HG03558 (cell line): ENCODE results near the gene RAET1L.
"Not testable (repeated sequence)": the region's sequence is repeated elsewhere in the genome, so short reads cannot be mapped to it uniquely, and the experiment has no call there.

ENCODE experiments used
- ATAC-seq: cut with Tn5 transposase; IDR thresholded peaks from one replicate; pipeline ENCODE4 v1.9.1; 2021; ENCODE audit warnings: moderate number of reproducible peaks; ENCODE audit not compliant: unreplicated experiment; ENCODE audit errors: extremely low read depth

RAET1L gene

DNA sequence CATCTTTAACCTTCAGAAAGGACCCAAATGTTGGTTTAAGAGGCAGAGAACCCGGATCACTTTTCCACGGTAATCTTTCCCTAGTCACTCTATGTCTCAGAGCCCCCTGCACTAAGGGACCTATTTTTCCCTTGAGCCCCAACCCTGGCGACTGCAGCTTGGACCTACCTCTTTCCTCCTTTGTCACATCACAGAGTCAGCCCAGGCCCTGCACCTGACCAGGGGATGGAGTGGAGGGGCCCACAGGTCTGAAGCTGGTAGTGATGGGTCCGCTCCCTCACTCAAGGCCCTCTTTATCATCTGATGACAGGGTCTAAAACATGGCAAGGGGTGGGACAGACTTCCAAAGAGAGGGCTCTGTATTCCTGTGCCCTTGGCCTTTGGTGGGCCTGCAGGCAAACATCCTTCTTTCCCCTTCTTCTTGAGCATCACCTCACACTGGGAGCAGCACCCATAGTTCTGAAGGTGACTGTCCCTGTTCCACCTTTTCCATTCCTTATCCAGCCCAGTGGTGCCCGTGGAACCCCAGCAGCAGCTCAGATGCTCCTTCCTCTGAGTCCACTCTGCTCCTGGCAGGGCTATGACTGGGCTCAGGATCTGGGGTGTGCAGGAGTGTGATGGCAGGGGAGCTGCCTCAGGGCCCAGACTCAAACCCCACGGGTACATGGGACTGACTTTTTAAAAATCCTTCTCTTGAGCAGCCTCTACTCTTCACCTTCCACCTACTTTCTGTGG is 6.3 kb downstream of the RAET1L start:
- ATAC-seq = no peak

DNA sequence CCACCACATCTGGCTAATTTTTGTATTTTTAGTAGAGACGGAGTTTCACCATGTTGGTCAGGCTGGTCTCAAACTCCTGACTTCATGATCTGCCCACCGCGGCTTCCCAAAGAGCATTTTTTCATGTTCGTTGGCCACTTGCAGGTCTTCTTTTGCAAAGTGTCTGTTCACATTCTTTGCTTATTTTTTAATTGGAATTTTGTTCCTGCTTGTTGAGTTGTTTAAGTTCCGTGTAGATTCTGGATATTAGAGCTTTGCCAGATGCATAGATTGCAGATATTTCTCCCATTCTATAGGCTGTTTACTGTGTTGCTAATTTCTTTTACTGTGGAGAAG is 8.2 kb downstream of the RAET1L start:
- not testable (repeated sequence) for ATAC-seq

DNA sequence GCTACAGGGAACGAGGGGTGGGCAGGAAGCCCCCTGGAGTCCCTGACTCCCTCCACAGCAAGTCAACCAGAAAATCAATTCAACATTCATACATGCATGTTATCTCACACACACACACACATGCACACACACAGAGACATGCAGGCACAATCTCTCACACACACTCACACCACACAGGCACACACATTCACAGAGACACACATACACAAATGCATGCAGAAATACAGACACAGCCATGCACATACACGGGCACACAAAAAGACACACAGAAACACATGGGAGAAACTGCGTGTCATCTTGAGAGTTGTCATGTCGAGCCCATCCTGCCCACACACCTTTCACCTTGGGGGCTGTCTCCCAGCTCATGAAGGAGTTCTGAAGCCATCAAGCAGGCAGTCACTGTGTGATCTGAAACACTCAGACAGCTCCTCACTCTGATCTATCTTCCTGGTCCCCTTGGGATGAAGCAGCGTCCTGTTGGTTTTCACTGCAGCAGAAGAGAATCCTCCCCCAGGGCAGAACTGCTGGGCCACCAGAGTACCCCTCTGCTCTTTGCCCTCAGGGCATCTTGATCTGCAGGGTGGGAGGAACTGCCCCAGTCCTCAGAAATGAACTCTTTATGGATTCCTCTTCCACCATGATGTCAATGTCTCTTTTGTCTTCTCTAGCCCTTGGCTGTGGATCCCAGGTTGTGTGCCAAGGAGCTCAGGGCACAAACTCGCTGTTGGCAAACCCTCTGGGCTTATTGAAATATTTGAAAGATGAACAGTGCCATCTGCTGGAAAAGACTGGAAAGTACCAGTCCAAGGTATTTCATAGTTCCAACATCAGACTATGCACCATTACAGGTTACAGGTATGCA is 8.8 kb downstream of the RAET1L start:
- ATAC-seq = no peak

DNA sequence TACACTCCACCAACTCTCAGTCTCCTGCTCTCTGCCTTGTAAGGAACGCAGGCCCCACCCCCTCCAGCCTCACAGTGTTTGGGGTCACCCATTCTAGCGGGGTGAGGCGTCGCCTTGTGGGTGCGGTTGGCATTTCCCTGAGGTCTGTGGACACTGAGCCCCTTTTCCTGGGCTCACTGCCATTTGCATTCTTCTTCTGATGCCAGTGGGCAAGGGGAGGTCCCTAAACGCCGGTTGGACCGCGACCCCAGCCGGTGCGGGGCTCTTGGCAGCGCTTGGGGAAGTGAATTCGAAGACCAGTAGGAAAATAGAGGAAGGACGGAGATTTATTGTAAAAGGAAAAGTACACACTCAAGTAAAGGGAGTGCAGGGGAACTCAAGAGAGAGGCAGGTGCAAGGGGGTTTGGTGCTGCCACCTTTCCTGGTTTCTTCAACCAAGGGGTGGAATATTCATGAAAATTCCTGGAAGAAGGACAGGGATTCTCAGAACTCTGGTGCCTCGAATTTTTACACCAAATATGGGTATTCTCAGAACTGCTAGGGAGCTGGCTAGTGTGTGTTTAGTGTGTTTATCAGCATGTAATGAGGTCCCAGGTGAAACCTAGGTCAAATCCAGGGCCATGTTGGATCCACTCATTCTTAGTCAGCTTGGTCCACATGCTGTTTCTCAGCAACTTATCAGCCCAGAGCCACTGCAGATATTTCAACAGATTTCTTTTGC is 9.9 kb downstream of the RAET1L start:
- not testable (repeated sequence) for ATAC-seq

DNA sequence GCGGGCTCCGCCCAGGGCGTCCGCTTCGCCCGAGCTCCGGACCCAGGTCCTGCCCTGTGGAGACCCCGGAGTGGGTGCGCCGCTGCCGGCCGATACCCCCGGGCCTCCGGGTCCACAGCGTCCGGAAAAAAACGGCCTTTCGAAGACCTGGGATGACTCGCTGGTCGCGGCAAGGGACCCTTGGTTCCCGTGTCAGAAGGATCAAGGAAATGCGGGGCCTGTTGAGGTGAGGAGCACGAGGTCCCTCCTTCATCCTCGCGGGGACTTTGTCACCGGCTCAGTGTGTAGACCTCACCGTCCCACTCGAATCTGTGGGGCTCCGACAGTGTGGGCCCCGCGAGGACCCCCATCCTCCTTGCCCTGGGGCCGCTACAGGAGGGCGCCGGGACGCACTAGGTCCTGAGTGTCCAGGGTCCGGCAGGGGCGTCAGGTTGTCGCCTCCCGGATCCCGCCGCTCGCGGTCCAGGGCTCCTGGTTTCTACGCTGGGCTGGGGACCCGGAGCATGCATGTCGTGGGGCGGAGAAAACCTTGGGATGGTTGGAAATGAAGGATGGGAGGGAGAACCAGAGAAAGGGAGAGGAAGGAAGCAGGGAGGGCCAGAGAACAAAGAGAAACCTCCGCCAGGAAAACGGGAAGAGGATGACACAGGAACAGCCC is 10.6 kb downstream of the RAET1L start:
- ATAC-seq = not testable (repeated sequence)

DNA sequence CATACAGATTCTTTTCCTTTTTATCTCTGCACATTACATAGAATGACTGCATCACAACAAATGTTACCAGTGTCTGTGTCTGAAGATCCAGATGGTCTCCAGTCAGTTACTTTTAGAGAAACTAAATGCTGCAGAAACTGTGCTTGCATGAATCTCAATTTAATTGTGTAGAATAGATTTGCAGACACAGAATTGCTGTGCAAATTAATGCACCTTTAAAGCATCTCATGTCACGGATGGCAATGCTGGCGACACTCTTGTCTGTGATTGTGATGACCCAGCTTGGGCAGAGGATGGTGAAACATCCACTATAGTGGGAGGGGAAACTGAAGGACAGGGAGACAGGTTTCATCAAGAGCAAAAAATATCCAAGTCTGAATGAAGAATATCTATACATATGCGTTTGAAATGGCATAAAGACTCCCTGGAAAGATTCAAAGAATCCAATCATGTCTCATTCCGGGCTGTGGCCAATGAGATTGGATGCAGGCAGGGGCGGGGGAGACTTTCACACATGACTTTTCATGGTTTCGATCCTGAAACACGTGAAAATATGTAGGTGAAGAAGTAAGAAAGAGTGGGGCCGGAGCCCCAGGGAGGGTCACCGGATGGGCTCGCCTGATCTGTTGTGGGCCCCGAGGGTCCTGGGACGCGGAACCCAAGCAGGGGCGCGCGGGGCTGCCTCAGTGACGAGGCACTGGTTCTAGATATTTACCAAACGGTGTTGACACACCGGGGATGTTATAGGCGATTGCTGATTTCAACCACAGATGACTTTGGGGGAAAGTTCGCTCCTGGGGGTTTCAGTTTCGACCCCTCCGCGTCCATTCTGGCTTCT is 11.3 kb downstream of the RAET1L start:
- ATAC-seq = not testable (repeated sequence)

DNA sequence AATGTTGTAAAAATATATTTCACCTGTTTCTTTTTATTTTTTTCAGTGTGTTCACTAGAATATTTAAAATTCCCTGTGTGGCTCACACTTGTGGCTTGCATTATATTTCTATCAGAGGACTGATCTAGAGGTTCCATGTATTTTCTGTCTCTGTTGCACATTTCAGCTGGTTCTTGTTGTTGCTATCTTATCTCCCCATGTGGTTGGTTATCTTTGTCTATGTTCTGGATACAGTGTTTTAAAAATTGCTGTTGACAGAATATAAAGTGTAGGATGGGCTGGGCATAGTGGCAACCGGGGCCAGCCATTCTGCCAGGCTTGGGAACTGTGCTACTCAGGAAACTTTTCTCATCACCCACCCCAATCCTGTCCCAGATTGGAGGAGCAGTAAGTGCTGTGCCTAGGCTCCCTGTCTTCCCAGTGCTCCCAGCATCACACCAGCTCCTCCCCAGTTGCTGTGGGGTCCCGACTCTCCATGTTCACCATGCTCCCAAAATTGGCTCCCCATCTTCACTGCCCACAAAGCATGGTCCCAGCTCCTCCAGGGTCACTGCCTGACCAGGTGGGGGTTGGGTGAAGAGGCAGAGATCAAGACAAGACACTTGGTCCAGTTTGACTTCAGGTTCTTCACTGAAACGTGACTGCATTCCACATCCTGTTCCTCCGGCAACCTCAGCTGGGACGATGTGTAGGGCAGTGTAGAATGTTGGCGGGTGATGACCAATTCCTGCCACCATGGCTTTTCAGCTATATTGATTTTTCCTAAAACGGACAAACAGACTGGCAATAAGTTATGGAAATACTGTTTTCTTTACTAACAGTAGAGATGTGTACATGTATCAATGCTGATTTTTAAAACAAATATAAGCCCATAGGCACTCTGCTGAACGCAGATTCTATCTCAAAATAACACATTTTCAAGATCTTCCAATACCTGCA is 12.2 kb downstream of the RAET1L start:
- ATAC-seq = not testable (repeated sequence)

DNA sequence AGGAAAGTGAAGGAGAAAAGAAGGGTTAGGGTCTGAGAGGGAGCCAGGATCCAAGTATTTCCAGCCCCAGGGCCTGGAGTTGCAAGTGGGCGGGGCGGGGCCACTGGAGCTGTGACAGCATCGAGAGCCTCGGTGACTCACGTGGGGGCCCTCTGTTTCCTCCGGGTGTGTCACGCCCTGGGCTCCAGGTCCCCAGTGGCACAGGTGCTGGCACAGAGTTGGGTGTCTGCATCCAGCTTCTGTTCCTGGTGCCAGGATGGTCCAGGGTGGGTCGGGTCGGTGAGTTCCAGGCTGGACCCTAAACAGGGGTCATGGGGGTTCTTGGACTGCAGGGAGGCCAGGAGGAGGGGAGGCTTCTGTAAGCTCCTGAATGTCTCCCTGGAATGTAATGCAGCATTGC is 16.7 kb downstream of the RAET1L start:
- ATAC-seq = no peak

DNA sequence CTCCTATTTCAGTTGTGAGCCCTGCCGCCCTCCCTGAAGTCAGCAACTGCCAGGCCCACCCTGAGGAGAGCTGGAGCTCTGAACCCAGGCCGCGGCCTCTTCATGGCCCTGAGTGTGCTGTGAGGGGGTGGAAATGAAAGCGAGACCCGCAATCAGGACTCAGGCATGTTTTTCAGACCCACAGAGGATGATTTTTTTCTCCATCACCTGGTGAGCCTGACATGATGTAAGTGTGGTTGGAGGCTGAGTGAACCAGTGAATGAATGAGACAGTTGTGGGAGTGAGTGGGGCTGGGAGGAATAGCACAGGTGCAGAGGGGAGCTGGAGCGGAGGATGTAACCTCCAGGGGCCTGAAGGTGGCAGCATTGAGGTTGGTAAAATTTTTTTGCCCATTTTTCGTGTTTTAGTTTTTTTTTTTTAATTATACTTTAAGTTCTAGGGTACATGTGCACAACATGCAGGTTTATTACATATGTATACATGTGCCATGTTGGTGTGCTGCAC is 18.3 kb downstream of the RAET1L start:
- no peak for ATAC-seq

DNA sequence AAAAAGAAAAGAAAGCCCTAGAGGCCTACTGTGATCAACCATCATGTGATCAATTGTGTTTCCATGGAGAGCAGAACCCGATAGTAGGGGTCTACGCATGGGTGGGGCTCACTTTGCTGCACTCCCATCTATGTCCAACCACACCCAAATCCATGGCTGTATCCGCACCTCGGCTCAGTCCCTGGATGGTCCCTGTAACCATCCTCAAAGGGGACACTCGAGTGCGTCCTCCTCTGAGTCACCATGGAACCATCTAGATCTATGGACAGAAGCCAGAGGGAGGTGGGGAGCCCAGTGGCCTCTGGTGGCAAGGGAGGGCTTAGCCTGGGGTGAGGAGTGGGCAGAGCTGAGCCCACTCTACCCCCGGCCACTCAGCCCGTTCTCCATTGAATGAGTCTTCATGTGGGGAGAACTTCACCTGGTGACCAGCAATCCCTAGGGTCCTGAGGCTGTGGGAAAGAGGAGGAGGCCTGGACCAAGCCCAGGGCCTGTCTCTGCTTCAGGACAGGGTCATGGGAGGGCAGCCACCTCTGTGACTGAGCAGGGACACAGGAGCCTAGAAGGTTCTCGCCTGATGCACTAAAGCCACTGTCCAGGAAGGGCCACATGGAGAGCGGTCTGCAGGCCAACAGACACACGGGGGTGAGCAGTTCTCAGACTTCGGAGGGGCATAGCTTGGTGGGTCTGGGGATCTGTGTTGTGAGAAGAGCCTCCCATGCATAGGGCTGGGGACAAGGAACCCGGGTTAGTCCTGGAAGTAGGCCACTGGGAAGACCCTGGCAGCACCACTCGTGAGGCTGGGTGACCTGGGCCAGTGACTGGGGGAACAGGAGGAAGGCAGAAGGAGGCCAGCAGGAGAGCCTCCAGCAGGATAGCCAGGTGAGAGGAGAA is 19.3 kb downstream of the RAET1L start:
- no peak for ATAC-seq

DNA sequence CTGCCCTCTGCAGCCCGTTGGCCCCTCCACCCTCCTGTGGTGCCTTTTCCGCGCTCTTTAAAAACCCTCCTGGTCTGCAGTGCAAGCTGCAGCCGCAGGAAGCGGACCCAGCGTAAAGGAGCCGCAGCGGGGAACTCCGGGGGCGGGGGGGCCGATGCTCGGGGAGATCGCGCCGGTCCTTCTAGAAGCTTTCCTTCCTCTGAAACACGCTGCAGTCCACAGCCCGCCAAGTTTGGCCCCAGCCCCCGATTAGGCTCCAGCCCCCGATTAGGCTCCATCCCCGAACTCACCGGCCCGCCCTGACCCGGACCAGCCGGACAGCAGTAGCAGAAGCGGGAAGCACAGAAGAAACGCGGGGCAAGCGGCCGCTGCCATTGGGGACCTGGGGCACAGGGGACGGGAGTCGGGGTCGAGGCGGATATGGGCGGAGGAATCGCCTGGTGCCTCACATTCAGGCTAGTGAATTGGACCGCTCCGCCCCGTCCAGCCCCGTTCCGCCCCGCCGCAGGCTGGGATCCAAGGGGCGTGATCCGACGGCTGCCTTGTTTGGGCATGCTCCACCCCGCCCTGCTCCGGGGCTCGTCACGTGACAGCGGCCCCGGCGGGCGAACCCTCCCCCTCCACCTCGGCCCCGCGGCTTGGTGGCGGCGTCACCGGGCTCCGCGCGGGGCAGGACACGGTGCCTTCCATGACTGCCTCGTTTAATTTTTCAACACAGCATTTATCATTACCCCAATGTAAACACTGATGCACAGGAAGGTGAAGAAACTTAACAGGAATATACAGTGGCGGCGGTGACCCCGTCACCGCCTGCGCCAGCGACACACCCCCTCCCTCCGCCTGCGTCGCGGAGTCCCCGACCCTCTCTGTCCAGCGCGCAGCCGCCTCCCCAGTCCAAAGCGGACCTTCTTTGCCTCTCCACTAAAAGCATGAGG is 20.3 kb downstream of the RAET1L start:
- no peak for ATAC-seq

DNA sequence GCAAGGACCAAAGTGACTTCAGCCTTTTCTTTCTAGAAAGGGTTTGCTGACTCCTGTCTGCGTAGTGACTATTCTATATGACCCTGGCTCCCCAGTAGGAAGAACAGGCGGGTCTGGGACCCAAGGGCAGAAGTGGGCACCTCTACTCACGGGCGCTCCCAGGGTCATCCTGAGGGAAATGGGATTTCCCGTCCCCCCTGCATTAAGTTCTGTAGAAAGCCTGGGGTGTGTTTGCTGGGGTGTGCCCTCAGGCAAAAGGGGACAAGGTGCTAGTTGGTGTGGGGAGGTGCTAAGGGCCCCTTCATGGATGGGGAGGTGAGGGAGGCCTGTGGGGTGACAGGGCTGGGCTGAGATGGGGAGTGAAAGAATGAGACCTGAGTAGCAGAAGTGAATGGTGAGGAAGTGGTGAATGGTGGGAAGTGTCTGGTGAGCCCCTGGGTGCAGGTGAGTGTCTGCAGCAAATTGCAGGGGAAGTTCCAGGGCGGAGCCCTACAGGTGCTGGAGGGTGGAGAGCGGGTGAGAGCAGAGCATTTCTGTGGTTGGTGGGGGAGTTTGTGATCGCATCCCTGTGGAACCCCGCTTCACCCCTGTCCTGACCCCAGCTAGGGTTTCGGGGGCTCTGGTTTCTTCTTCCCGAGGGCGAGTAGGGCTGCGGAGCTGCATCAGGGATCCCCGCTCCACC is 21.1 kb downstream of the RAET1L start:
- no peak for ATAC-seq

DNA sequence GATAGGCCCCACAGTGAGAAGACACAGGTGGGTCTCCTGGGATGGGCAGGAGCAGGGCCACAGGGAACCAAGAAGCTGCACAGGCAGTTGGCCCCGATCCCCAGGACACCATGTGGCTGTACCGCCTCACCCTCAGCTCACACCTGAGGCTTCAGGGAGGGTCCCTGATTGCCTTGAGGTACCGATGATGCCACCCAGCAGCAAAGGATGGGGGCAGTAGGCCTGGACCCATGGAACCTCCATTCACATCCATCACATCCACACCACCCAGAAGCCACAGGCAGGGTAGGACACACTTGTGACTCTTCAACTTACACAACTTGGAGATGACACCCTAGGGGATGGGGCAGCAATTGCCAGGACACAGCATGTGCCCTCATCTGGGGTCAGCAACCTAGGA is 21.7 kb downstream of the RAET1L start:
- ATAC-seq = not testable (repeated sequence)

DNA sequence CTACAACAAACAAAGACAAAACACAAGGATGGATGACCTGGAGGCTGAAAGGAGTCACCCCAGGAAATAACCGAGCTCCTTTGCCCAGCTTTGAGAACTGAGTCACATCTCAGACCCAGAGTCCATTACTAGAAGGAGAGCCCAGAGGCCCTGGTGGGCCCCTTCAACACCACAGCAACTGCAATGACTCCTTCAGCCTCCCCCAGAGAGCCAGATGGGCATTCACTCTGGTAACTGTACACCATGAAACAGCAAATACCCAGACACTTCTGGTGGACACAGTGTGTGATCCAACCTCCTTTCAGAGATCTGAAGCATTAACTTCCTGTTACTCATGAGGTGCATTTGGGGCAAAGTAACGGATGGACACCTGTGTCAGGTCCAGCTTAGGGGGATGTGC is 22.6 kb downstream of the RAET1L start:
- ATAC-seq = no peak

DNA sequence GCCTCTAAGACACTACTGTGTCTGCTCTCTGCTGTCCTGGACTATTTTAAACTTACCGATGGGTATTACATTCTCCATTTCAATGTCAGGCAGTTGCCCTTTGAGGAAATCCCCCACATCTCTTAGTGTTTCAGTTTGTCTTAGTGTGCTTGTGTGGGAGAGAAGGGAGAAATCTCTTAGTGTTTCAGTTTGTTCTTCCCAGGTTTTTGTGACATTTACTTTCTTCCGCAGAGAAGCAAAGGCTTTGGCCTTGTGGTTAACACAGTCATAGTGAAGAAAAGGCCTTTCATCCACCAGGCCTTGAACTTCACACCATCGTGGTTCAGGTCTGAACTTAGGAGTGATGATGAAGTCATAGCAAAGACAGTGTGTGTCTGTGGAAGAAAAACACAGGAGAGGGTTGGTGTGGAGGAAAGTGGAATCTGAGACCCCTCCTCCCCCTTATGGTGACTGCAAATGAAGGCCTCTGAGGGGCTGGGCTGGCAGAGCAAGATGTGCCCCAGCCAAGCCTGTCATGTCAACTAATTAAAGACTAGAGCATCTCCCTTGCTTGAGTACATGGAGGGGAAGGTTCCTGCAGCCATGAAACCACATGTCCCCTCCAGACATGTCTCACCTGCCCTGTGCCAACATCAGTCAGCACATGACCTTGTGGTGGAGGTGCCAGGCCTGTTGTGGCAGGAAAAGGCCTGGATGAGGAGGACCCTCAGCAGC is 23.9 kb downstream of the RAET1L start:
- no peak for ATAC-seq
